HG03354 (cell line): ENCODE data around the gene FAT4.
A peak's percentile ranks its signal among the peaks of the same experiment; 100 is the strongest.

ENCODE experiments used
- ATAC-seq: cut with Tn5 transposase; IDR thresholded peaks from one replicate; pipeline ENCODE4 v1.9.1; 2021; ENCODE audit warnings: mild to moderate bottlenecking; ENCODE audit not compliant: unreplicated experiment, poor library complexity, severe bottlenecking

The FAT4 gene

GRCh38 chr4:125314676-125315575 lies at the start of gene FAT4:
Gene FAT4 (plus strand): TSS chr4:125314955. CDS start chr4:125316412, 1,457 bp downstream.
- ATAC-seq = peak; percentile 74

GRCh38 chr4:125265846-125266245 lies 48.9 kb upstream of the FAT4 start:
- no peak for ATAC-seq

GRCh38 chr4:125266901-125267604 lies 47.7 kb upstream of the FAT4 start:
- no peak for ATAC-seq

GRCh38 chr4:125267630-125268029 lies 47.1 kb upstream of the FAT4 start:
- no peak for ATAC-seq

GRCh38 chr4:125268068-125268755 lies 46.5 kb upstream of the FAT4 start:
- no peak for ATAC-seq

GRCh38 chr4:125276811-125277210 lies 37.9 kb upstream of the FAT4 start:
- ATAC-seq = no peak

- ATAC-seq = no peak
These were observed 37.0 kb upstream of the FAT4 start for GRCh38 chr4:125277790-125278189.

- no peak for ATAC-seq
These were observed 33.8 kb upstream of the FAT4 start for GRCh38 chr4:125280892-125281403.

GRCh38 chr4:125283707-125284279 lies 31.0 kb upstream of the FAT4 start:
- peak; percentile 69 for ATAC-seq

- no peak for ATAC-seq
These were observed 17.6 kb upstream of the FAT4 start for GRCh38 chr4:125297116-125297515.

GRCh38 chr4:125303058-125303457 lies 11.7 kb upstream of the FAT4 start:
- ATAC-seq = no peak

GRCh38 chr4:125303821-125304220 lies 10.9 kb upstream of the FAT4 start:
- no peak for ATAC-seq

- ATAC-seq = no peak
These were observed 8.6 kb upstream of the FAT4 start for GRCh38 chr4:125306112-125306511.

- no peak for ATAC-seq
These were observed 8.2 kb upstream of the FAT4 start for GRCh38 chr4:125306533-125306932.

GRCh38 chr4:125311503-125311902 lies 3.3 kb upstream of the FAT4 start:
- ATAC-seq = no peak

- peak; percentile 68 for ATAC-seq
These were observed 1.3 kb upstream of the FAT4 start for GRCh38 chr4:125313497-125313896.

- no peak for ATAC-seq
These were observed 627 bp upstream of the FAT4 start for GRCh38 chr4:125313989-125314667.

- ATAC-seq = peak; percentile 15
These were observed 1.0 kb downstream of the FAT4 start for GRCh38 chr4:125315576-125316400.
